Measurements from ENCODE around the gene FKBP9. TPM values are rescaled to one million over a fixed set of nuclear protein-coding genes. Genes with fewer than 3 reads are reported as not detected.
"Not testable (repeated sequence)": the region's sequence is repeated elsewhere in the genome, so short reads cannot be mapped to it uniquely, and the experiment has no call there.

FKBP9 gene, protein sequence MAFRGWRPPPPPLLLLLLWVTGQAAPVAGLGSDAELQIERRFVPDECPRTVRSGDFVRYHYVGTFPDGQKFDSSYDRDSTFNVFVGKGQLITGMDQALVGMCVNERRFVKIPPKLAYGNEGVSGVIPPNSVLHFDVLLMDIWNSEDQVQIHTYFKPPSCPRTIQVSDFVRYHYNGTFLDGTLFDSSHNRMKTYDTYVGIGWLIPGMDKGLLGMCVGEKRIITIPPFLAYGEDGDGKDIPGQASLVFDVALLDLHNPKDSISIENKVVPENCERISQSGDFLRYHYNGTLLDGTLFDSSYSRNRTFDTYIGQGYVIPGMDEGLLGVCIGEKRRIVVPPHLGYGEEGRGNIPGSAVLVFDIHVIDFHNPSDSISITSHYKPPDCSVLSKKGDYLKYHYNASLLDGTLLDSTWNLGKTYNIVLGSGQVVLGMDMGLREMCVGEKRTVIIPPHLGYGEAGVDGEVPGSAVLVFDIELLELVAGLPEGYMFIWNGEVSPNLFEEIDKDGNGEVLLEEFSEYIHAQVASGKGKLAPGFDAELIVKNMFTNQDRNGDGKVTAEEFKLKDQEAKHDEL
- total RNA-seq, result 186 to 208 TPM (median 186 TPM) in 3 replicates

DNA sequence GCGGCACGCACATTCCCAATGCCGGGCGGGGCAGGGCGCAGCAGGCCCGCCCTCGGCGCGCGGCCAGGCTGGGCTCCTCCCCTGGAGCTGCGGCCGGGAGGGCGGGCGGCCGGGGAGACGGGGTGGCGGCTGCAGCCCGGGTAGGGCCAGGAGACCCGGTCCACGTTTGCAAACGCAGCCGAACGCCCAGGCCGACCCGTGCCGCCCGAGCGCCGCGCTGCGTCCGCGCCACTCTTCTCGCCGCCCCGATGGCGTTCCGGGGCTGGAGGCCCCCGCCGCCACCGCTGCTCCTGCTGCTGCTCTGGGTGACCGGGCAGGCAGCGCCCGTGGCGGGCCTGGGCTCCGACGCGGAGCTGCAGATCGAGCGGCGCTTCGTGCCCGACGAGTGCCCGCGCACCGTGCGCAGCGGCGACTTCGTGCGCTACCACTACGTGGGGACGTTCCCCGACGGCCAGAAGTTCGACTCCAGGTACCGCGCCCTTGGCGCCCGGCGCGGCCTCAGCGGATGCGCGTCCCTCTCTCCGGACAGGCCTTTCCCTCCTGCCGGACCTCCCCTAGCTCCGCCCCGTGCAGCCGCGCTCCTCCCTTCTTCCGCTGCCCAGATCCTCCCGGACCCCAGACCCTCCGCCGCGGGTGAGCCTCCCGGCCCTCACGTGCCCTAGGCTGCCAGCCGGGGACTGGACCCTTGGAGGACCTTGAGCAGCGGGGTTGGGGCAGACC, at the start of gene FKBP9:
Gene FKBP9 (plus strand): TSS at position 115 of the 720 bp plus-strand sequence. CDS start 134 bp downstream, at position 249.
- no peaks in the 10 kb centered on the region for H3K27me3 Mint-ChIP-seq (ENCODE audit: low read depth)
- DNase-seq (ENCODE audit: low spot score in 2 of 2, unreplicated experiment in 2 of 2), result peak; percentile 68 to 82
- peak within 1 kb of the TSS; percentile 98 for H3K27ac Mint-ChIP-seq

DNA sequence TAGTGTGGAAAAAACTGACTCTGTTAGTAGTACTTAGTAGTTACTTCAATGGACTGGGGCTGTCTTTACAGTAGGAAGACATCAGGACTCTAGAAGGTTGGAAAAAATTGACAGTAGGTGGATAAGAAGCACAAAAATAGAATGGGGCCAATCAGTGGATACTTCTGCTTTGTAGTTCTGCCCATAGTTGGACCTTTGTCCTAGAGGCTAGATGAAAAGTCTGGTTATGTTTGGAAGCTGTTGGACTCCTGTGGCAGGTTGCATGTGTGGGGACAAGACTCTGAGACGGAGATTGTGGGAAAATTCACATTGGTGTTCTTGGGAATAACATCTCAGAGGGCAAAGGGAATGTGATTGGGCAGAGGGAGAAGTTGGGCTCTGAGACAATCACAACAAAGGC, 47.0 kb upstream of the FKBP9 start:
- TF ChIP-seq CTCF (IDR thresholded peaks at IDR 0.05; ENCODE audit: unreplicated experiment), result no peak
- no peak overlapping the region for H3K27ac Mint-ChIP-seq

More for the DNA sequence above, at the start of gene FKBP9:
- no peaks in the 10 kb centered on the region for H3K9me3 Mint-ChIP-seq
- no peak for TF ChIP-seq CTCF (IDR thresholded peaks at IDR 0.05; ENCODE audit: unreplicated experiment)
- H3K36me3 Mint-ChIP-seq, result peaks cover 9% of the 10 kb centered on the region
- H3K4me1 Mint-ChIP-seq, result peaks cover 15% of the 10 kb centered on the region
- peak within 1 kb of the TSS; percentile 79 for H3K4me3 Mint-ChIP-seq

DNA sequence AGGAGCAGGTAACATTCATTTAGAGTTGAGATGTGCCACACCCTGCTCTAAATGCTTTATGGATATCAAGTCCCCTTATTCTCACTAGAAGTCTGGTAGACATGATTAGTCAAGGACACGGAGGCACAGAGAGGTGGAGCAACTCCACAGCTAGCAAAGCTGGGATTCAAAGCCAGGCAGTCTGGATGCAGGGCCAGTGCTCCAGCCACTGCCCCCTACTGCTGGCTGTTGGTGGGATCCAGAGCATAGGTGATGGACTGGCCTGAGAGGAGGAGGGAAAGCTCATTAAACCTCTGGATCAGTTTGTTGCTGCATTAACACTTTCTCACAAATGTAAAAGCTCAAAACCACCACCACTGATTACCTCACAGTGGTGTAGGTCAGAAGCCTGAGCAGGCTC, 43.1 kb upstream of the FKBP9 start:
- Mint-ChIP-seq H3K27me3 (ENCODE audit: low read depth) (no peaks in the 10 kb centered on the region), H3K9me3 (no peaks in the 10 kb centered on the region), H3K4me3 (no peak overlapping the region), H3K36me3 (peaks cover 45% of the 10 kb centered on the region), H3K27ac (no peak overlapping the region), H3K4me1 (no peaks in the 10 kb centered on the region)
- no peak for DNase-seq (ENCODE audit: low spot score in 2 of 2, unreplicated experiment in 2 of 2)
- TF ChIP-seq CTCF (IDR thresholded peaks at IDR 0.05; ENCODE audit: unreplicated experiment), result no peak

More for the DNA sequence above, 47.0 kb upstream of the FKBP9 start:
- Mint-ChIP-seq H3K36me3 (peaks cover 26% of the 10 kb centered on the region), H3K4me1 (peaks cover 4% of the 10 kb centered on the region), H3K4me3 (no peak overlapping the region), H3K27me3 (ENCODE audit: low read depth) (no peaks in the 10 kb centered on the region), H3K9me3 (no peaks in the 10 kb centered on the region)
- no peak for DNase-seq (ENCODE audit: low spot score in 2 of 2, unreplicated experiment in 2 of 2)

DNA sequence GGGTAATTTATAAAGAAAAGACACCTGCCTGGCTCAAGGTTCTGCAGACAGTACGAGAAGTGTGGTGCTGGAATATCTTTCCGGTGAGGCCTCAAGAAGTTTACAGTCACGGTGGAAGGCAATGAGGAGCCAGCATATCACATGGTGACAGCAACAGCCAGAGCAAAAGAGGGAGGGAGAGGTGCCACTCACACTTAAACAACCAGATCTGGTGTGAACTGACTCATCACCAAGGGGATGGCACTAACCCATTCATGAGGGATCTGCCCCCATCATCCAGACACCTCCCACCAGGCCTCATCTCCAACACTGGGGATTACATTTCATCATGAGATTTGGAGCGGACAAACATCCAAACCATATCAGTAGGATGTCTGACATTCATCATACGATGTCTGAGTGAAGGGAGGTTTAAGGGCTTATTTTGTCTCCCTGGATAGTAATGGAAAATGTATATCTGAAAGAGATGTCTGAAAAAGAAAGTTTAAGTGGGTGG, 42.2 kb upstream of the FKBP9 start:
- DNase-seq (ENCODE audit: low spot score in 2 of 2, unreplicated experiment in 2 of 2), result no peak
- TF ChIP-seq CTCF (IDR thresholded peaks at IDR 0.05; ENCODE audit: unreplicated experiment), result no peak
- Mint-ChIP-seq H3K4me1 (no peaks in the 10 kb centered on the region), H3K9me3 (no peaks in the 10 kb centered on the region), H3K27me3 (ENCODE audit: low read depth) (no peaks in the 10 kb centered on the region), H3K36me3 (peaks cover 45% of the 10 kb centered on the region), H3K27ac (no peak overlapping the region), H3K4me3 (no peak overlapping the region)

GRCh38 chr7:32916006-32916405, 41.2 kb upstream of the FKBP9 start:
- no peak for TF ChIP-seq CTCF (IDR thresholded peaks at IDR 0.05; ENCODE audit: unreplicated experiment)
- Mint-ChIP-seq H3K36me3 (peaks cover 48% of the 10 kb centered on the region), H3K27ac (no peak overlapping the region), H3K4me3 (no peak overlapping the region), H3K9me3 (no peaks in the 10 kb centered on the region), H3K27me3 (ENCODE audit: low read depth) (no peaks in the 10 kb centered on the region), H3K4me1 (no peaks in the 10 kb centered on the region)
- DNase-seq (ENCODE audit: low spot score in 2 of 2, unreplicated experiment in 2 of 2), result no peak

- not testable (repeated sequence) for H3K9me3 Mint-ChIP-seq; H3K27me3 Mint-ChIP-seq (ENCODE audit: low read depth); H3K4me1 Mint-ChIP-seq; DNase-seq (ENCODE audit: low spot score in 2 of 2, unreplicated experiment in 2 of 2); H3K27ac Mint-ChIP-seq; H3K4me3 Mint-ChIP-seq
- peaks cover 53% of the 10 kb centered on the region for H3K36me3 Mint-ChIP-seq
These were observed 40.2 kb upstream of the FKBP9 start for GRCh38 chr7:32916994-32917393.

Data from mesothelial cell of epicardium (in vitro differentiated cells).